Psoas muscle (tissue), 8 donors: ENCODE results near the gene INAFM2. TPM values are rescaled to one million over a fixed set of nuclear protein-coding genes. Genes with fewer than 3 reads are reported as not detected.

Source experiments
- ATAC-seq, 4 donors: fragments of 200-7000 bp; cut with Tn5 transposase; one replicate each; pipeline ENCODE4 v1.9.1; 2020; ENCODE audit warnings: moderate library complexity in 3 of 4, mild to moderate bottlenecking in 2 of 4
- DNase-seq, 2 donors: peaks; one replicate each; pipeline ENCODE4 v3.0.0-alpha.2; 2020
- H3K27ac ChIP-seq: fragments of 200-600 bp; one replicate; pipeline ENCODE4 v1.8.0; 2022
- H3K27me3 ChIP-seq, 3 donors: fragments of 200-600 bp in 1 of 3; one replicate each; pipeline versions ENCODE4 v1.6.1 to v1.8.0; 2013 to 2022; ENCODE audit warnings: low read length in 2 of 3, mild to moderate bottlenecking in 2 of 3, moderate library complexity in 1 of 3; ENCODE audit not compliant: insufficient read depth in 3 of 3
- H3K36me3 ChIP-seq, 2 donors: fragments of 200-600 bp in 1 of 2; one replicate each; pipeline versions ENCODE4 v1.6.1 to v1.8.0; 2013 to 2022; ENCODE audit warnings: low read depth in 1 of 2, mild to moderate bottlenecking in 1 of 2, moderate library complexity in 1 of 2; ENCODE audit not compliant: insufficient read depth in 1 of 2
- H3K4me1 ChIP-seq: fragments of 200-600 bp; one replicate; pipeline ENCODE4 v1.8.0; 2022
- H3K4me3 ChIP-seq: fragments of 200-600 bp; one replicate; pipeline ENCODE4 v1.8.0; 2022; ENCODE audit warnings: mild to moderate bottlenecking
- H3K9me3 ChIP-seq: fragments of 200-600 bp; one replicate; pipeline ENCODE4 v1.8.0; 2022
- CTCF ChIP-seq: fragments of 200-600 bp; IDR thresholded peaks from one replicate; pipeline ENCODE4 v1.8.0; 2022; ENCODE audit warnings: antibody characterized with exemption
- WGBS, 3 donors: extraction: QIAGEN DNeasy Blood & Tissue Kit; methylation state at CpG; one replicate each; pipeline versions ENCODE4 v1.1.6 to v1.1.7; 2013; 5-methylcytosine and 5-hydroxymethylcytosine counted together
- intact Hi-C, 2 donors: fragments of 100-400 bp; cut with DNase I; formaldehyde crosslinking; loops; one replicate each; pipeline versions ENCODE4 v1.11.0 to v1.14.2; 2022
- polyA plus RNA-seq, 3 donors: library from polyadenylated mRNA; stranded (reverse); fragments of 200-250 nt; gene quantifications; one replicate each; pipeline ENCODE4 v1.2.3, GENCODE V29; 2013
- total RNA-seq, 4 donors: library from RNA; stranded (reverse); fragmentation: NEBNext Ultra II Directional in 2 of 4; extraction: Animal tissue kit (Norgen Biotek cat#: 25700) in 2 of 4; gene quantifications; one replicate each; pipeline versions ENCODE4 v1.2.1 to v1.2.4, GENCODE V29; 2021 to 2023
- donor health status: healthy with polysubstance abuse.
- donor health status: DM: no; HTN: no; CAD: no; lungs with moderate emphysema.
- donor health status: Bipolar disorder and iron deficiency.
- donor health status: healthy.
- donor health status: DM: yes; HTN: yes; CAD: no.
- donor health status: DM: no; HTN: no; CAD: no.
- donor health status: DM: no; HTN: no; CAD: no.
- donor health status: DM: yes; HTN: yes; CAD: no.

The INAFM2 gene
- total and polyA plus RNA-seq, 7 donors = 5.8 to 32.4 (median 22.3) TPM

- Histone ChIP-seq H3K36me3 (no peaks in the 10 kb centered on the region), H3K4me1 (no peaks in the 10 kb centered on the region), H3K27me3 (no peaks in the 10 kb centered on the region), H3K4me3 (no peak overlapping the region), H3K27ac (no peak overlapping the region), H3K9me3 (peaks cover 4% of the 10 kb centered on the region)
- DNase-seq (no peak), ATAC-seq (no peak)
- WGBS, 3 donors = 91 to 93% (median 92%) methylated on average over 10 of the region's 10 CpGs
- intact Hi-C loops = no loop called here
- no peak for TF ChIP-seq CTCF
These were observed 26.1 kb upstream of the INAFM2 start for GRCh38 chr15:40297356-40297755.

- intact Hi-C loops = no loop called here
- no peak for ATAC-seq
- Histone ChIP-seq H3K27me3 (no peaks in the 10 kb centered on the region), H3K4me3 (no peak overlapping the region), H3K9me3 (peaks cover 4% of the 10 kb centered on the region), H3K27ac (no peak overlapping the region), H3K4me1 (no peaks in the 10 kb centered on the region), H3K36me3 (no peaks in the 10 kb centered on the region)
- no peak for TF ChIP-seq CTCF
- DNase-seq = no peak
- 82 to 92% (median 83%) methylated on average over 17 of the region's 17 CpGs for WGBS, 3 donors
These were observed 25.1 kb upstream of the INAFM2 start for GRCh38 chr15:40298216-40298935.

GRCh38 chr15:40300367-40300766, 23.1 kb upstream of the INAFM2 start:
- no peaks in the 10 kb centered on the region for H3K27me3 ChIP-seq
- no peaks in the 10 kb centered on the region for H3K36me3 ChIP-seq

GRCh38 chr15:40300771-40301170, 22.7 kb upstream of the INAFM2 start:
- 88 to 91% (median 89%) methylated on average over 2 of the region's 2 CpGs for WGBS, 3 donors
- H3K9me3 ChIP-seq = peaks cover 4% of the 10 kb centered on the region
- TF ChIP-seq CTCF = no peak
- no peak overlapping the region for H3K4me3 ChIP-seq
- H3K27me3 ChIP-seq = no peaks in the 10 kb centered on the region
- ATAC-seq (no peak), DNase-seq (no peak)
- intact Hi-C loops = no loop called here
- no peak overlapping the region for H3K27ac ChIP-seq
- H3K36me3 ChIP-seq = no peaks in the 10 kb centered on the region
- no peaks in the 10 kb centered on the region for H3K4me1 ChIP-seq

More at GRCh38 chr15:40300367-40300766, 23.1 kb upstream of the INAFM2 start:
- Histone ChIP-seq H3K27ac (no peak overlapping the region), H3K4me3 (no peak overlapping the region), H3K9me3 (peaks cover 4% of the 10 kb centered on the region), H3K4me1 (no peaks in the 10 kb centered on the region)
- no peak for ATAC-seq
- intact Hi-C loops = no loop called here
- WGBS, 3 donors = 97 to 99% (median 98%) methylated on average over 2 of the region's 2 CpGs
- TF ChIP-seq CTCF = no peak
- no peak for DNase-seq
